ENCODE results near the gene RNF167.
A peak's percentile ranks its signal among the peaks of the same experiment; 100 is the strongest.

Gene RNF167

GRCh38 chr17:4939796-4940554 lies at the start of gene RNF167, which contains the start of gene SLC25A11:
Gene RNF167, plus strand, starts transcription at chr17:4940268. Its CDS starts 642 bp downstream, at chr17:4940910.
Gene SLC25A11, minus strand, starts transcription at chr17:4940046. Its CDS starts 136 bp downstream, at chr17:4939910.
- peak; percentile 91 for DNase-seq (ENCODE audit: low read depth)

DNA sequence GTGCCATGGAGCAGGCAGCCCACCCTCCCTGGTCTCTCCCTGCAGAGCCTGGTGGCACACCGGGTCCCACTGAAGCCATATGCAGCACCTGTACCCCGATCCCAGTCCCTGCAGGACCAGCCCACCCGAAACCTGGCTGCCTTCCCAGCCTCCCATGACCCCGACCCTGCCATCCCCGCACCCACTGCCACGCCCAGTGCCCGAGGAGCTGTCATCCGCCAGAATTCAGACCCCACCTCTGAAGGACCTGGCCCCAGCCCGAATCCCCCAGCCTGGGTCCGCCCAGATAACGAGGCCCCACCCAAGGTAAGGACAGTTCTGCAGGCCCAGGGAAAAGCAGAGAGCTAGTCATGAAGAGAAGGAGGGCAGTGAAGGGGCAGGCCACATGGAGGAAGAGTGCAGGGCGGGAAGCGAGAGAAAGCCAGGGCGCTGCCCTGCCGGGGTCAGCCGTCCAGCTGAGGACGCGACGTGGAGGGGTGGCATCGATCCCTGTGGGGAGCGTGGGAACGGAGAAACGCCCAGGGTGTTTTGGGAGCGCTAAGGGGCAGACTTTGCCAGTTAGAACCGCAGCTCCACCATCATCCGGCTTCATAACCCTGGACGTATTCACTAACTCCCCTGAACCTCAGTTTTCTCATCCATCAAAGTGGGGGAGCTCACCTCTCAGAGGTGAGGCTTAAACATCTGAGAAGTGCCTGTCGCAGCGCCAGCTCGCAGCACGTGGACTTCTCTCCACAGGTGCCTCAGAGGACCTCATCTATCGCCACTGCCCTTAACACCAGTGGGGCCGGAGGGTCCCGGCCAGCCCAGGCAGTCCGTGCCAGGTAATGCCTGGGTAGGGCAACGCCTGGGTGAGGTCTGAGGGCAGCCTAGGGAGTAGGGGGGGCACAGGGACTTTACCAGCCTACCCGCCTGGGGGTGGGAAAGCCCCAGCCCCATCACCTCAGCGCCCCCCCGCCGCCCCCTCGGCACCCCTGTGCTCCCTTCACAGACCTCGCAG lies 48.4 kb upstream of the RNF167 start:
- no peak for DNase-seq (ENCODE audit: low read depth)

DNA sequence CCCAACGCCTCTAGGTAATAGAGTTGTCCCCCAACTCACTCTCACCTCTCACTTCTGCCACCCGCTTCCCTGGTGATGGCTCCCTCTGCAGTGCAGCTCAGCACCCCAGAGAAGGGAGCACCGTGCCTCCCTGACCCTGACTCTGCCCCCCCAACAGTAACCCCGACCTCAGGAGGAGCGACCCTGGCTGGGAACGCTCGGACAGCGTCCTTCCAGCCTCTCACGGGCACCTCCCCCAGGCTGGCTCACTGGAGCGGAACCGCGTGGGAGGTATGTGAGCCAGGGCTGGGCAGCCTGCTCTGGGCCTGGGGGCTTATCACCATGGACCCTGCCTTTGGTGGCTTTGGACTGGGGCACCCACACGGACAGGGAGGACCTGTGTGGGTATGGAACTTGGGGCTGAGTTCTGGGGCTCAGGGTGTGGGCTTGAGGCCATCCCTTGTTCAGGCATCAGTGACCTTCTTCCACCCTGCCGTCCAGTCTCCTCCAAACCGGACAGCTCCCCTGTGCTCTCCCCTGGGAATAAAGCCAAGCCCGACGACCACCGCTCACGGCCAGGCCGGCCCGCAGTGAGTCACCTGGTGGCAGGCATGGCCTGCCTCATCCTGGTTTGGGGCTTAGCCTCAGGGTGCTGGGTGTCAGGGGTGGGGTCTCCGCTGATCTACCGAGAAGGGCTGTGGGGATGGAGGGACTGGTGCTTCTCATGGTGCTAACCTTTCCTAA lies 47.4 kb upstream of the RNF167 start:
- DNase-seq (ENCODE audit: low read depth) = no peak

DNA sequence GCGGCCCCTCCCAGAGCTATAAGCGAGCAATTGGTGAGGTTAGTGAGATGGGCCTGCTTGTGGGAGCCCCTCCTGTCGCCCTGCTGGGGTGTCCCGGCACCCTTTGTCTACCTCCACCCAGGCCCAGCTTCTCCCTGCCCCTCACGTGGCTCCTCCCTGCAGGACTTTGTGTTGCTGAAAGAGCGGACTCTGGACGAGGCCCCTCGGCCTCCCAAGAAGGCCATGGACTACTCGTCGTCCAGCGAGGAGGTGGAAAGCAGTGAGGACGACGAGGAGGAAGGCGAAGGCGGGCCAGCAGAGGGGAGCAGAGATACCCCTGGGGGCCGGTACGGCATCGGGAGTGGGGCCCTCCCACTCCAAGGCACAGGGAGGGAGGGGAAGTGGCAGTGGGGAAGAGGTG lies 46.8 kb upstream of the RNF167 start:
- DNase-seq (ENCODE audit: low read depth) = no peak

GRCh38 chr17:4893721-4894560 lies 46.1 kb upstream of the RNF167 start:
- no peak for DNase-seq (ENCODE audit: low read depth)

- DNase-seq (ENCODE audit: low read depth) = no peak
Measured at GRCh38 chr17:4895121-4895520, 44.9 kb upstream of the RNF167 start.

DNA sequence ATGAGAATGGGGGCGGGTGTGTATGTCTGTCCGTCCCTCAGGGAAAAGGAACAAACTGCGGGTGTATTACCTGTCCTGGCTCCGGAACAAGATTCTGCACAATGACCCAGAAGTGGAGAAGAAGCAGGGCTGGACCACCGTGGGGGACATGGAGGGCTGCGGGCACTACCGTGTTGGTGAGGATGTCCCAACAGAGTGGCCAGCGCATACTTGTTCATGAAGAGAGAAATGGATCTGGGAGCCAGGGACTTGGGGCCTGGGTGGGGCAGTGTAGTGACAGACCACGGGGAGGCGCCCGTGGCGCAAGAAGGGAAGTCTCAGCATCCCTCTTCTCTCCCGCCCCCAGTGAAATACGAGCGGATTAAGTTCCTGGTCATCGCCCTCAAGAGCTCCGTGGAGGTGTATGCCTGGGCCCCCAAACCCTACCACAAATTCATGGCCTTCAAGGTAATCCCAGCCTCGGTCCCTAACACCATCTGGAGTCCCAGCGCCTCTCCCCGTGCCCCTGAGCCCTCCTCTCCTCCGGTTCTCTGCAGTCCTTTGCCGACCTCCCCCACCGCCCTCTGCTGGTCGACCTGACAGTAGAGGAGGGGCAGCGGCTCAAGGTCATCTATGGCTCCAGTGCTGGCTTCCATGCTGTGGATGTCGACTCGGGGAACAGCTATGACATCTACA lies 44.3 kb upstream of the RNF167 start:
- DNase-seq (ENCODE audit: low read depth) = no peak

- DNase-seq (ENCODE audit: low read depth) = no peak
Measured at GRCh38 chr17:4896332-4897197, 43.5 kb upstream of the RNF167 start.

DNA sequence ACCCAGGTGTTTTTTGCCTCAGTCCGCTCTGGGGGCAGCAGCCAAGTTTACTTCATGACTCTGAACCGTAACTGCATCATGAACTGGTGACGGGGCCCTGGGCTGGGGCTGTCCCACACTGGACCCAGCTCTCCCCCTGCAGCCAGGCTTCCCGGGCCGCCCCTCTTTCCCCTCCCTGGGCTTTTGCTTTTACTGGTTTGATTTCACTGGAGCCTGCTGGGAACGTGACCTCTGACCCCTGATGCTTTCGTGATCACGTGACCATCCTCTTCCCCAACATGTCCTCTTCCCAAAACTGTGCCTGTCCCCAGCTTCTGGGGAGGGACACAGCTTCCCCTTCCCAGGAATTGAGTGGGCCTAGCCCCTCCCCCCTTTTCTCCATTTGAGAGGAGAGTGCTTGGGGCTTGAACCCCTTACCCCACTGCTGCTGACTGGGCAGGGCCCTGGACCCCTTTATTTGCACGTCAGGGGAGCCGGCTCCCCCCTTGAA lies 42.8 kb upstream of the RNF167 start:
- DNase-seq (ENCODE audit: low read depth) = no peak

DNA sequence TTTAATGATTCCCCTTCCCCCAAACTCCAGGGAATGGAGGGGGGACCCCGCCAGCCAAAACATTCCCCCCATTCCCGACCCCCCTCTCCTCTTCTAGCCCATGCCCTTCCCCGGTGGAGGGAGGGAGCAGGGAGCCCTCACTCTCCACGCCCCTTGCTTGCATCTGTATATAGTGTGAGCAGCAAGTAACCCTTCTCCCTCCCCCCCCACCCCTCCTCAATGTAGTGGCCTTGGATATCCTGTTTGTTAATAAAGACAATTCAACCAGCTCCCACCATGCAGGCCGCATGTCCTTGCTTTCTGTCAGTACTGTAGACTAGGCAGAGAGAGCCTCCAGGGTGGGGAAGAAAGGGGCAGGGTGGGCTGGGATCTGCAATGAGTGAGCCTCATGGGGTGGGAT lies 42.3 kb upstream of the RNF167 start:
- DNase-seq (ENCODE audit: low read depth) = no peak

DNA sequence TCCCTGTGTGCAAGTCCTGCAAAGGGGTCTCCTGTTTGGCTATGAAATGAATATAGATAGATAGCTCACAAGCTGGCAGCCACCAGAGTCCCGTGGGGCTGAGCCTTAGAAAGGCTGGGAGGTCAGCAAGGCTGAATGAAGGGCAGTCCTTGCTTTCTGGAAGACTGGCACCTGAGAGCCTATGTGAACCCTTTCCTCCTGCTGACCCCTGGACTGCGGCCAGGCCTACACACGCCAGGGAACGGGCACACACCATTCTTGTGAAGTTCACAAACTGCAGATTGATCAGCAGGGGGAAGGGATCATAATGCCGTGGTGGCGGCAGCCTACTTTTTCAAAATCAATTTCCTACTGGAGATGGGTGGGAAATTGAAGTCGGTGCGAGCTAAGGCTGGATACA lies 41.7 kb upstream of the RNF167 start:
- DNase-seq (ENCODE audit: low read depth) = no peak

DNA sequence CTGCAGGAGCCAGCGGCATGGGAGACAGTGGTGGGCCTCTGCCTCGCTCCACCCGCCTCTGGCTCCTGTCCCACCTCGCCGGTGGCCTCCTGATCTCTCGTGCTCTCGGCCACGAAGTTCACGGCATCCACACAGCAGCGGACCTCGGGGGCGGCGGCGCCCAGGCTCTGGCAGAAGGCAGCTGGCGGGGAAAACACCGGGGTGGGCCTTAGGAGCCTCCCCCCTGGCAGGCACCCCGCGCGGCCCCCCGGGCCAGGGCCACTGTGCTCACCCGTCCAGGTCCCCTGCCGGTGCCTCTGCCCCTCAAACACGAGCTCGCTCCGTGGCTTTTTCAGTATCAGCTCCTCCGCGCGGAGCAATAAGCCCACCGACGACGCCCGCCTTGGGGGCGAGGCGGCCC lies 41.1 kb upstream of the RNF167 start:
- DNase-seq (ENCODE audit: low read depth) = no peak

- DNase-seq (ENCODE audit: low read depth) = peak; percentile 93
Measured at GRCh38 chr17:4899341-4900230, 40.5 kb upstream of the RNF167 start, which contains the start of gene C17orf107. Gene C17orf107, plus strand, starts transcription at chr17:4899536. Its CDS starts 227 bp downstream, at chr17:4899763.

GRCh38 chr17:4900231-4901107 lies 39.6 kb upstream of the RNF167 start:
- DNase-seq (ENCODE audit: low read depth) = no peak

DNA sequence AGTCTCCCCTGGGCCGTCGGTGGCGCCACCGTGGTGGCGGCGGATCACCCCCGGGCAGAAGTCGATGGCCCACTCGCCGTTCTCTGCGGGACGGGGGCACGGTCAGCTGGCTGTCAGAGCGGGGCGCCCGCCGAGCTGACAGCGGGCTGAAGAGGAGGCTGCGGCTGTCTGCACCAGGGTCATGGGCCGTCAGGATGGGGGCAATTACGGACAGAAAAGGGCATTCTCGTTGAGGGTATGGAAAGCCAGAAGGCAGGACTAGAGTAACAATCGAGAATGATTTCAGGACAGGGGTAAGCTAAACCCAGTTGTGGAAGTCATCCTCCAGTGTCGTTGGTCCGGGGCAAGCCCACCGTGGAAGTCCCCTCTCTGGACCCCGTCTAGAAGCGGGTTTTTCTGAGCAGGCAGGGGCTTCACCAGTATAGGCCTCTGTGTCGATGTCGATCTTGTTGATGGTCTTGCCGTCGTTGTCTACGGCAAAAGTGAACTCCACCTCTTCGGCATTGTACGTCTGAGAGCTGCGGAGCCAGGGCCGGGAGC lies 38.9 kb upstream of the RNF167 start:
- no peak for DNase-seq (ENCODE audit: low read depth)

DNA sequence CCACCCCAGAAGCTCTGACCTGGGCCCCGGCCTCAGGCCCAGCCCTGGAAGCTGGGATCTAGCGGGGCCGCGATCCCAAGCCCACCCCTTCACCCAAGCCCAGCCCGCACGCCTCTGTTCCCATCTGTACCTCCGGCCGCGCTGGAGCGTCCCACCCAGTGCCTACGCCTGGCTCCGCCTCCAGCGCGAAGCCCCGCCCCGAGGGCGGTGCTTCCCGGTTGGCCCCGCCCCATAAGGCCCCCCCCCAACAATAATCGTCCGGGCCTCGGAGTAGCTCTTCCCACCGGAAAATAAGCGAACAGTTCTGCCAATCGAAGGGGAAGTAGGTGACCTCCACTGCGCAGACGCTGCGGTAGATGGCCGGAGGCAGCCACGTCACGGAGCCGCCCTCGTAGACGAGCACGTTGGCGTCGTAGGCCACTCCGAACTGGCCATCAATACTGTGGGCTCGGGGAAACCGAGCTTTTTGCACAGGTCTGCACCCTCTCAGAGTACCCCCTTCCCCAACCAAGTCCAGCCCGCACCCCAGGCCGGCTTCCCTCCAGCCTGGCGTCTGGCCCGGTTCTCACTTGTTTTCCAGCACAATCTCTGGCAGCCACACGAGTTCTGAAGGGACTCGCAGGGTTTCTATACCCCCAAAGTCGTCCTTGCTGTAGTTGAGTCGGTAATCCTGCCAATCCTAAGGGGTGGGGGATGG lies 38.3 kb upstream of the RNF167 start:
- no peak for DNase-seq (ENCODE audit: low read depth)

All from stimulated activated CD8-positive, alpha-beta memory T cell treated with anti-CD3 and anti-CD28 coated beads, Interleukin-4, amount 100 ng/mL, for 24 hours (primary cell).